K562 (cell line): ENCODE results near the gene RNF151. TPM values are rescaled to one million over a fixed set of nuclear protein-coding genes. Genes with fewer than 3 reads are reported as not detected.

Source experiments
- ARHGAP35 ChIP-seq: fragments of 450-650 bp; IDR thresholded peaks from 2 replicates; pipeline ENCODE4 v1.6.1; 2018; ENCODE audit not compliant: partially characterized antibody
- C11orf30 ChIP-seq: fragments of 450-650 bp; IDR thresholded peaks from 2 replicates; pipeline ENCODE4 v1.6.1; 2016; ENCODE audit warnings: low read depth, mild to moderate bottlenecking
- CCAR2 ChIP-seq: fragments of 200-400 bp; formaldehyde crosslinking; IDR thresholded peaks from 2 replicates; pipeline ENCODE4 v1.6.1; 2017; ENCODE audit warnings: mild to moderate bottlenecking, low read depth, low read length
- CCNT2 ChIP-seq: IDR thresholded peaks from 2 replicates; pipeline ENCODE4 v1.6.1; 2011; ENCODE audit warnings: borderline replicate concordance, low read depth, mild to moderate bottlenecking, moderate library complexity, mixed read lengths, low read length; ENCODE audit not compliant: insufficient read length; ENCODE audit errors: extremely low read depth
- CREM ChIP-seq: IDR thresholded peaks from 2 replicates; pipeline ENCODE4 v1.6.1; 2014; ENCODE audit warnings: antibody characterized with exemption, low read depth
- CSDE1 ChIP-seq, 2 experiments: fragments of 450-650 bp; IDR thresholded peaks; 2 replicates each; pipeline ENCODE4 v1.6.1; 2016; ENCODE audit warnings: mild to moderate bottlenecking in 1 of 2
- EP400 ChIP-seq: fragments of 450-650 bp; IDR thresholded peaks from 2 replicates; pipeline ENCODE4 v1.6.1; 2017; ENCODE audit warnings: antibody characterized with exemption, mild to moderate bottlenecking, moderate library complexity
- ETS1 ChIP-seq: conservative IDR thresholded peaks from 2 replicates; pipeline ENCODE4 v1.6.1; 2011; ENCODE audit warnings: low read depth, mild to moderate bottlenecking, low read length; ENCODE audit not compliant: control insufficient read depth
- FOXA1 ChIP-seq: fragments of 450-650 bp; IDR thresholded peaks from 2 replicates; pipeline ENCODE4 v1.6.1; 2016; ENCODE audit warnings: mild to moderate bottlenecking, borderline replicate concordance
- HDAC1 ChIP-seq, 2 experiments: fragments of 450-650 bp; IDR thresholded peaks; 2 replicates each; pipeline ENCODE4 v1.6.1; 2016 to 2017; ENCODE audit warnings: inconsistent platforms in 1 of 2, mild to moderate bottlenecking in 1 of 2, moderate library complexity in 1 of 2
- HDGF ChIP-seq: fragments of 450-650 bp; IDR thresholded peaks from 2 replicates; pipeline ENCODE4 v1.6.1; 2016
- KAT7 ChIP-seq: sonication (generic); formaldehyde crosslinking; IDR thresholded peaks from 2 replicates; pipeline ENCODE4 v1.8.0; 2022; ENCODE audit warnings: missing genetic modification reagents, mild to moderate bottlenecking, borderline replicate concordance
- KAT8 ChIP-seq: fragments of 450-650 bp; IDR thresholded peaks from 2 replicates; pipeline ENCODE4 v1.6.1; 2016; ENCODE audit warnings: low read depth, mild to moderate bottlenecking
- MEF2A ChIP-seq: IDR thresholded peaks from 2 replicates; pipeline ENCODE4 v1.6.1; 2011; ENCODE audit warnings: low read depth, mild to moderate bottlenecking, low read length, moderate library complexity; ENCODE audit not compliant: control insufficient read depth
- MTA2 ChIP-seq: fragments of 450-650 bp; IDR thresholded peaks from 2 replicates; pipeline ENCODE4 v1.6.1; 2016; ENCODE audit warnings: low read depth
- MXI1 ChIP-seq: IDR thresholded peaks from 2 replicates; pipeline ENCODE4 v1.6.1; 2011; ENCODE audit warnings: low read depth, mild to moderate bottlenecking, improper control_type of control experiment, low read length
- NBN ChIP-seq: fragments of 450-650 bp; IDR thresholded peaks from 2 replicates; pipeline ENCODE4 v1.6.1; 2016; ENCODE audit warnings: low read depth, mild to moderate bottlenecking
- NCOA1 ChIP-seq: fragments of 450-650 bp; IDR thresholded peaks from 2 replicates; pipeline ENCODE4 v1.6.1; 2016; ENCODE audit warnings: low read depth
- NFE2 ChIP-seq: IDR thresholded peaks from 2 replicates; pipeline ENCODE4 v1.6.1; 2014; ENCODE audit warnings: antibody characterized with exemption, low read depth
- NR1H2 ChIP-seq: sonication (generic); formaldehyde crosslinking; IDR thresholded peaks from 2 replicates; pipeline ENCODE4 v1.4.0; 2020; ENCODE audit warnings: mild to moderate bottlenecking, missing genetic modification reagents
- PHTF2 ChIP-seq: fragments of 250-450 bp; sonication (Bioruptor Pico); IDR thresholded peaks from 2 replicates; pipeline ENCODE4 v1.5.0; 2021; ENCODE audit warnings: mild to moderate bottlenecking
- RAD21 ChIP-seq, 2 experiments: fragments of 250-450 bp in 1 of 2; fragments of 450-650 bp in 1 of 2; sonication (Bioruptor Pico) in 1 of 2; formaldehyde crosslinking in 1 of 2; IDR thresholded peaks in 1 of 2; conservative IDR thresholded peaks in 1 of 2; 2 replicates each; pipeline versions ENCODE4 v1.4.0 to v1.8.0; 2020 to 2022; ENCODE audit warnings: mild to moderate bottlenecking in 2 of 2, moderate library complexity in 1 of 2
- SIN3B ChIP-seq: fragments of 450-650 bp; IDR thresholded peaks from 2 replicates; pipeline ENCODE4 v1.6.1; 2017; ENCODE audit warnings: low read depth, mild to moderate bottlenecking, moderate library complexity
- SMARCE1 ChIP-seq: fragments of 450-650 bp; IDR thresholded peaks from 2 replicates; pipeline ENCODE4 v1.7.1; 2016; ENCODE audit warnings: mild to moderate bottlenecking
- SOX6 ChIP-seq: fragments of 450-650 bp; IDR thresholded peaks from 2 replicates; pipeline ENCODE4 v1.6.1; 2014; ENCODE audit warnings: mild to moderate bottlenecking
- TAF7 ChIP-seq: fragments of 450-650 bp; IDR thresholded peaks from 2 replicates; pipeline ENCODE4 v1.6.1; 2016; ENCODE audit warnings: missing genetic modification characterization, missing compliant biosample characterization
- TBP ChIP-seq: optimal IDR thresholded peaks from 2 replicates; pipeline ENCODE3; 2011; ENCODE audit warnings: low read depth, low read length, improper control_type of control experiment
- TCF7L2 ChIP-seq: fragments of 150-350 bp; IDR thresholded peaks from 2 replicates; pipeline ENCODE4 v1.6.1; 2016; ENCODE audit warnings: low read depth, mild to moderate bottlenecking, low read length, moderate library complexity
- THRAP3 ChIP-seq: fragments of 450-650 bp; IDR thresholded peaks from 2 replicates; pipeline ENCODE4 v1.6.1; 2016; ENCODE audit warnings: mild to moderate bottlenecking, inconsistent platforms, borderline replicate concordance
- ZFP36 ChIP-seq: fragments of 150-350 bp; IDR thresholded peaks from 2 replicates; pipeline ENCODE4 v1.6.1; 2018; ENCODE audit warnings: low read length, low read depth; ENCODE audit not compliant: partially characterized antibody
- ZNF780A ChIP-seq: fragments of 250-450 bp; sonication (Bioruptor Pico); IDR thresholded peaks from 2 replicates; pipeline ENCODE4 v1.5.0; 2021; ENCODE audit warnings: mild to moderate bottlenecking
- polyA plus RNA-seq, 8 experiments: library from polyadenylated mRNA; depleted of rRNA in 4 of 8; stranded (reverse) in 5 of 8; unstranded in 3 of 8; fragments of >200 nt; fragmentation: Nextera tagmentation in 2 of 8; fragmentation: Illumina TruSeq in 1 of 8; extraction: Ambion mirVana in 2 of 8; extraction: Trizol in 1 of 8; gene quantifications; 2 replicates each; pipeline versions ENCODE4 v1.2.1 to v1.2.3, GENCODE V29; 2011 to 2014; ENCODE audit warnings: inconsistent platforms in 1 of 8, missing spikeins in 1 of 8
- total RNA-seq, 7 experiments: library from RNA; depleted of rRNA in 6 of 7; stranded (reverse); fragments of >200 nt in 6 of 7; fragmentation: Illumina TruSeq in 2 of 7; extraction: Trizol in 2 of 7; gene quantifications; 2 replicates each; pipeline versions ENCODE4 v1.2.1 to v1.2.3, GENCODE V29; 2011 to 2021; ENCODE audit warnings: low replicate concordance in 1 of 7

The RNF151 gene
- total and polyA plus RNA-seq, 9 of the 15 experiments (the other 6 are each of a cell fraction or from before 2014, with no cell fraction given): not detected

- no peak for TF ChIP-seq CCNT2
- no peak for TF ChIP-seq ZNF780A (CRISPR knock-in tag)
- TF ChIP-seq KAT8: no peak
- TF ChIP-seq RAD21 (CRISPR knock-in tag; conservative IDR thresholded peaks at IDR 0.05 in 1 of 2, IDR thresholded peaks at IDR 0.05 in 1 of 2): no peak
- no peak for TF ChIP-seq NR1H2 (CRISPR knock-in tag)
- TF ChIP-seq ZFP36: no peak
- 0 out of 2 replicates have a peak, but pooled peaks have one; percentile 6 for TF ChIP-seq EP400
- no peak for TF ChIP-seq MXI1
- TF ChIP-seq CCAR2: no peak
- TF ChIP-seq SIN3B: no peak
- no peak for TF ChIP-seq HDAC1 (IDR thresholded peaks at IDR 0.05)
- TF ChIP-seq SMARCE1: 0 out of 2 replicates have a peak, but pooled peaks have one; percentile 11
- no peak for TF ChIP-seq TBP
- no peak for TF ChIP-seq MTA2
- no peak for TF ChIP-seq ARHGAP35
- peak; percentile 77; the same call in 1 of the 2 replicates for TF ChIP-seq KAT7 (CRISPR knock-in tag)
- TF ChIP-seq PHTF2: no peak
- TF ChIP-seq CREM: no peak
- no peak for TF ChIP-seq TCF7L2
- TF ChIP-seq C11orf30: no peak
- no peak for TF ChIP-seq SOX6
- TF ChIP-seq FOXA1: no peak
- TF ChIP-seq CSDE1 (IDR thresholded peaks at IDR 0.05): no peak
- no peak for TF ChIP-seq MEF2A
- TF ChIP-seq NBN: no peak
- TF ChIP-seq HDGF: no peak
- TF ChIP-seq TAF7 (tag): no peak
- TF ChIP-seq THRAP3: no peak
- TF ChIP-seq NFE2: no peak
- TF ChIP-seq ETS1: 0 out of 2 replicates have a peak, but pooled peaks have one; percentile 2
- TF ChIP-seq NCOA1: no peak
These were observed 42.0 kb downstream of the RNF151 start (continued) for GRCh38 chr16:2008631-2009163.
